ENCODE measurements around the gene BRWD1.

Gene BRWD1

DNA sequence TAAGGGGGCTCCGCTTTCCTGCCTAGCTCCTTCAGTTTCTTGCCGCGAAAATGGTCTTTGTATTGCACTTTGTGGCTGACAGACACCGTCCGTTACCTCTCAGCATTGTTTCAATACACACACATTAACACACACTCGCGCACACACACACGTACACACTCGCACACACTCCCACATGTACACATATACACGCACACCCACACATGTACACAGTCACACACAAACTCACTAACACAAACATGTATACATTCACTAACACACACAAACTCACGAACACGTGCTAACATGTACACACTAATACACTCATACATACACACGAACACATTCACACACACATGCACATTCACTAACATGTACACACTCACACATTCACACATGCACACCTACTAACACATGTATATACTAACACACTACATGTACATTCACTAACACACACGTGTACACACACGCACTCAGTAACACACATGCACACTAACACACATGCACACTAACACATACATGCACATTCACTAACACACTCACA is 179.1 kb downstream of the BRWD1 start:
- no peak for DNase-seq (ENCODE audit: low read depth)
